ENCODE results near the gene AOC2.
"Not testable (repeated sequence)": the region's sequence is repeated elsewhere in the genome, so short reads cannot be mapped to it uniquely, and the experiment has no call there.

Gene AOC2

DNA sequence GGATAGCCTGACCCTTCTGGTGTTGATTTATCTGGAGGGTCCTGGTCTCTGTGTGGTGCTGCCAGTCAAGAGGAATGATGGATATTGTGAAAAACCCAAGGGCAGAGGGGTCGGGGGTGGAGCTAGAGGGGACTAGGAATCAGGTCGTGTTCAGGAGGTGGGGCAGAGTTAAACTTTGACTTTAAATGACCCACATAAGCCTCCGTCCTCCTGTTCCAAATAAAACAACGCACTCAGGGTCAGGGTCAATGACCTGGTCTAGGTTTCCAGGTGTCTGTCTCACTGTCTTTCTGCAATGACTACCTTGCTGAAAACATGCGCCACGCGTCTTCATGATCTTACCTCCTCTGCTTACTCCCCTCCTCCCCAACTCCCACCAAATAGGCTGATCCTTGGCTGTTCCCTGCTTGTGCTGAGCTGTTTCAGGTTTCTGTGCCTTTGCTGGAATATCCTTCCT lies 21.3 kb downstream of the AOC2 start:
- no peak for DNase-seq (ENCODE audit: low read depth, low spot score)
- Histone ChIP-seq H3K9ac (ENCODE audit: insufficient read length, low read depth) (no peak overlapping the region), H3K4me1 (ENCODE audit: insufficient read depth, insufficient read length) (peaks cover 6% of the 10 kb centered on the region), H3K27me3 (ENCODE audit: insufficient read depth, insufficient read length) (no peaks in the 10 kb centered on the region), H3K9me3 (ENCODE audit: insufficient read depth, low read length) (peaks cover 5% of the 10 kb centered on the region), H3K36me3 (ENCODE audit: insufficient read depth, insufficient read length, low read length) (no peaks in the 10 kb centered on the region), H3K4me3 (ENCODE audit: insufficient read length, low read depth) (no peak overlapping the region)
- TF ChIP-seq SUZ12 (IDR thresholded peaks at IDR 0.05; ENCODE audit: extremely low read depth, insufficient read depth, insufficient read length) (no peak), ZNF274 (IDR thresholded peaks at IDR 0.05; ENCODE audit: low read depth, low read length) (no peak), YY1 (IDR thresholded peaks at IDR 0.05; ENCODE audit: insufficient read depth, insufficient read length) (no peak)

- Histone ChIP-seq H3K4me3 (ENCODE audit: insufficient read length, low read depth) (no peak overlapping the region), H3K27me3 (ENCODE audit: insufficient read depth, insufficient read length) (no peaks in the 10 kb centered on the region), H3K36me3 (ENCODE audit: insufficient read depth, insufficient read length, low read length) (no peaks in the 10 kb centered on the region), H3K9ac (ENCODE audit: insufficient read length, low read depth) (no peak overlapping the region), H3K9me3 (ENCODE audit: insufficient read depth, low read length) (peaks cover 8% of the 10 kb centered on the region), H3K4me1 (ENCODE audit: insufficient read depth, insufficient read length) (peaks cover 6% of the 10 kb centered on the region)
- DNase-seq (ENCODE audit: low read depth, low spot score) = no peak
- TF ChIP-seq SUZ12 (IDR thresholded peaks at IDR 0.05; ENCODE audit: extremely low read depth, insufficient read depth, insufficient read length) (no peak), ZNF274 (IDR thresholded peaks at IDR 0.05; ENCODE audit: low read depth, low read length) (no peak), YY1 (IDR thresholded peaks at IDR 0.05; ENCODE audit: insufficient read depth, insufficient read length) (no peak)
Measured at GRCh38 chr17:42866216-42866615, 21.8 kb downstream of the AOC2 start.

GRCh38 chr17:42866631-42867575 lies 22.5 kb downstream of the AOC2 start:
- peaks cover 6% of the 10 kb centered on the region for H3K4me1 ChIP-seq (ENCODE audit: insufficient read depth, insufficient read length)
- H3K27me3 ChIP-seq (ENCODE audit: insufficient read depth, insufficient read length) = no peaks in the 10 kb centered on the region
- no peak for TF ChIP-seq ZNF274 (IDR thresholded peaks at IDR 0.05; ENCODE audit: low read depth, low read length)
- no peak for TF ChIP-seq YY1 (IDR thresholded peaks at IDR 0.05; ENCODE audit: insufficient read depth, insufficient read length)
- no peak for TF ChIP-seq SUZ12 (IDR thresholded peaks at IDR 0.05; ENCODE audit: extremely low read depth, insufficient read depth, insufficient read length)
- H3K9ac ChIP-seq (ENCODE audit: insufficient read length, low read depth) = no peak overlapping the region
- DNase-seq (ENCODE audit: low read depth, low spot score) = no peak
- no peaks in the 10 kb centered on the region for H3K36me3 ChIP-seq (ENCODE audit: insufficient read depth, insufficient read length, low read length)
- H3K4me3 ChIP-seq (ENCODE audit: insufficient read length, low read depth) = no peak overlapping the region
- peaks cover 8% of the 10 kb centered on the region for H3K9me3 ChIP-seq (ENCODE audit: insufficient read depth, low read length)

DNA sequence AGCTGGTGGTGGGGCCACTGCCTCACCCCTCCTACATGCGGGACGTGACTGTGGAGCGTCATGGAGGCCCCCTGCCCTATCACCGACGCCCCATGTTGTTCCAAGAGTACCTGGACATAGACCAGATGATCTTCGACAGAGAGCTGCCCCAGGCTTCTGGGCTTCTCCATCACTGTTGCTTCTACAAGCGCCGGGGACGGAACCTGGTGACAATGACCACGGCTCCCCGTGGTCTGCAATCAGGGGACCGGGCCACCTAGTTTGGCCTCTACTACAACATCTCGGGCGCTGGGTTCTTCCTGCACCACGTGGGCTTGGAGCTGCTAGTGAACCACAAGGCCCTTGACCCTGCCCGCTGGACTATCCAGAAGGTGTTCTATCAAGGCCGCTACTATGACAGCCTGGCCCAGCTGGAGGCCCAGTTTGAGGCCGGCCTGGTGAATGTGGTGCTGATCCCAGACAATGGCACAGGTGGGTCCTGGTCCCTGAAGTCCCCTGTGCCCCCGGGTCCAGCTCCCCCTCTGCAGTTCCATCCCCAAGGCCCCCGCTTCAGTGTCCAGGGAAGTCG lies 23.4 kb downstream of the AOC2 start:
- H3K9me3 ChIP-seq (ENCODE audit: insufficient read depth, low read length); H3K4me1 ChIP-seq (ENCODE audit: insufficient read depth, insufficient read length): not testable (repeated sequence)

GRCh38 chr17:42868338-42868737 lies 24.0 kb downstream of the AOC2 start:
- H3K4me1 ChIP-seq (ENCODE audit: insufficient read depth, insufficient read length) = peaks cover 6% of the 10 kb centered on the region
- peaks cover 8% of the 10 kb centered on the region for H3K9me3 ChIP-seq (ENCODE audit: insufficient read depth, low read length)
- no peak overlapping the region for H3K9ac ChIP-seq (ENCODE audit: insufficient read length, low read depth)
- TF ChIP-seq SUZ12 (IDR thresholded peaks at IDR 0.05; ENCODE audit: extremely low read depth, insufficient read depth, insufficient read length) = no peak
- TF ChIP-seq ZNF274 (IDR thresholded peaks at IDR 0.05; ENCODE audit: low read depth, low read length) = no peak
- TF ChIP-seq YY1 (IDR thresholded peaks at IDR 0.05; ENCODE audit: insufficient read depth, insufficient read length) = no peak
- DNase-seq (ENCODE audit: low read depth, low spot score) = no peak
- H3K36me3 ChIP-seq (ENCODE audit: insufficient read depth, insufficient read length, low read length) = no peaks in the 10 kb centered on the region
- H3K27me3 ChIP-seq (ENCODE audit: insufficient read depth, insufficient read length) = no peaks in the 10 kb centered on the region
- no peak overlapping the region for H3K4me3 ChIP-seq (ENCODE audit: insufficient read length, low read depth)

More for the DNA sequence above, 23.4 kb downstream of the AOC2 start:
- not testable (repeated sequence) for H3K9ac ChIP-seq (ENCODE audit: insufficient read length, low read depth); DNase-seq (ENCODE audit: low read depth, low spot score); H3K4me3 ChIP-seq (ENCODE audit: insufficient read length, low read depth); H3K36me3 ChIP-seq (ENCODE audit: insufficient read depth, insufficient read length, low read length); H3K27me3 ChIP-seq (ENCODE audit: insufficient read depth, insufficient read length)

GRCh38 chr17:42871647-42872046 lies 27.3 kb downstream of the AOC2 start:
- no peak overlapping the region for H3K4me3 ChIP-seq (ENCODE audit: insufficient read length, low read depth)
- TF ChIP-seq ZNF274 (IDR thresholded peaks at IDR 0.05; ENCODE audit: low read depth, low read length) (no peak), YY1 (IDR thresholded peaks at IDR 0.05; ENCODE audit: insufficient read depth, insufficient read length) (no peak), SUZ12 (IDR thresholded peaks at IDR 0.05; ENCODE audit: extremely low read depth, insufficient read depth, insufficient read length) (no peak)
- H3K36me3 ChIP-seq (ENCODE audit: insufficient read depth, insufficient read length, low read length) = no peaks in the 10 kb centered on the region
- H3K9me3 ChIP-seq (ENCODE audit: insufficient read depth, low read length) = peaks cover 8% of the 10 kb centered on the region
- peaks cover 7% of the 10 kb centered on the region for H3K27me3 ChIP-seq (ENCODE audit: insufficient read depth, insufficient read length)
- no peak overlapping the region for H3K9ac ChIP-seq (ENCODE audit: insufficient read length, low read depth)
- DNase-seq (ENCODE audit: low read depth, low spot score) = no peak
- H3K4me1 ChIP-seq (ENCODE audit: insufficient read depth, insufficient read length) = no peaks in the 10 kb centered on the region

DNA sequence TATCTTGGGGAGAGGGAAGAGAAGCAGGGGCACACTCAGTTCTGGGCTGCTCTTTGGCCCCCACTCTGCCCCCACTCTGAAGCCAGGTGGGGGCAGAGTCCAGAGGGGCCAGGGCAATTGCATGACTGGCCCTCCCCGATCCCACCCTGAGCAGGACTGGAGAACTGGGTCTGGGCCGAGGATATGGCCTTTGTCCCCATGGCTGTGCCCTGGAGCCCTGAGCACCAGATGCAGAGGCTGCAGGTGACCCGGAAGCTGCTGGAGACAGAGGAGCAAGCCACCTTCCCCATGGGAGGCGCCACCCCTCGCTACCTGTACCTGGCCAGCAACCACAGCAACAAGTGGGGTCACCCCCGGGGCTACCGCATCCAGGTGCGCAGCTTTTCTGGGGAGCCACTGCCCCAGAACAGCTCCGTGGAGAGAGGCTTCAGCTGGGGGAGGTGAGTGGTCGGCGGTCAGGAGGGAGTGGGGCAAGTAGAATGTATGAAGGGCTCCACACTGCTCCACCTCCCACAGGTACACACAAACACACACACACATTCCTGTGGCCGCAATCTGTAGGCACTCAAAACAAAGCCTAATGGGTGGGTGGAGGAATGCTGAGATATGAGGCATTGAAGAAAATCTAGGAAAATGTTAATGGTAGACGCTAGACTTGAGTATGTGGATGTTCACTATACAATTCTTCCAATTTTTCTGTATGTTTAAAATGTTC lies 28.0 kb downstream of the AOC2 start:
- Histone ChIP-seq H3K36me3 (ENCODE audit: insufficient read depth, insufficient read length, low read length) (no peaks in the 10 kb centered on the region), H3K9me3 (ENCODE audit: insufficient read depth, low read length) (peaks cover 8% of the 10 kb centered on the region), H3K4me3 (ENCODE audit: insufficient read length, low read depth) (no peak overlapping the region), H3K4me1 (ENCODE audit: insufficient read depth, insufficient read length) (no peaks in the 10 kb centered on the region), H3K27me3 (ENCODE audit: insufficient read depth, insufficient read length) (peaks cover 14% of the 10 kb centered on the region), H3K9ac (ENCODE audit: insufficient read length, low read depth) (no peak overlapping the region)
- DNase-seq (ENCODE audit: low read depth, low spot score) = no peak
- no peak for TF ChIP-seq ZNF274 (IDR thresholded peaks at IDR 0.05; ENCODE audit: low read depth, low read length)
- no peak for TF ChIP-seq YY1 (IDR thresholded peaks at IDR 0.05; ENCODE audit: insufficient read depth, insufficient read length)
- no peak for TF ChIP-seq SUZ12 (IDR thresholded peaks at IDR 0.05; ENCODE audit: extremely low read depth, insufficient read depth, insufficient read length)
